Neuronal stem cell (in vitro differentiated cells): ENCODE data around the gene RNFT1. TPM values are rescaled to one million over a fixed set of nuclear protein-coding genes. Genes with fewer than 3 reads are reported as not detected.

Experiments used
- small RNA-seq: library from polyadenylated mRNA; stranded (forward); fragments of <200 nt; extraction: miRNeasy Mini kit (QIAGEN cat#:217004); gene quantifications from one replicate; pipeline ENCODE3, GENCODE V24; 2013; ENCODE audit not compliant: insufficient read depth

RNFT1 gene

Small RNA genes within 50 kb of the gene (small RNA-seq; reads per million reads assigned to genes)
- gene RPS29P21, result not detected
